BLaER1 (cell line): ENCODE results near the gene MAD1L1.

Experiments used
- H3K27ac ChIP-seq: shearing (Covaris generic); formaldehyde crosslinking; 2 replicates; pipeline ENCODE4 v1.8.1; 2022
- H3K27me3 ChIP-seq: shearing (Covaris generic); formaldehyde crosslinking; 2 replicates; pipeline ENCODE4 v1.8.1; 2022
- H3K36me3 ChIP-seq: shearing (Covaris generic); formaldehyde crosslinking; 2 replicates; pipeline ENCODE4 v1.8.1; 2022
- H3K4me1 ChIP-seq: shearing (Covaris generic); formaldehyde crosslinking; 2 replicates; pipeline ENCODE4 v1.8.1; 2022
- H3K4me2 ChIP-seq: shearing (Covaris generic); formaldehyde crosslinking; 2 replicates; pipeline ENCODE4 v1.8.1; 2022
- H3K4me3 ChIP-seq: shearing (Covaris generic); formaldehyde crosslinking; 2 replicates; pipeline ENCODE4 v1.8.1; 2022
- H3K9ac ChIP-seq: shearing (Covaris generic); formaldehyde crosslinking; 2 replicates; pipeline ENCODE4 v1.8.1; 2022
- H3K9me3 ChIP-seq: shearing (Covaris generic); formaldehyde crosslinking; 2 replicates; pipeline ENCODE4 v1.8.1; 2022
- H4K20me1 ChIP-seq: shearing (Covaris generic); formaldehyde crosslinking; 2 replicates; pipeline ENCODE4 v1.8.1; 2022
- Cebpa-rat ChIP-seq: shearing (Covaris generic); IDR thresholded peaks from 2 replicates; pipeline ENCODE4 v1.8.1; 2022

The MAD1L1 gene

GRCh38 chr7:1848911-1849311 lies 383.8 kb downstream of the MAD1L1 start:
- no peak for TF ChIP-seq Cebpa-rat
- H3K27me3 ChIP-seq: 0 out of 2 replicates have a peak, but pooled peaks cover 4% of the 10 kb centered on the region
- H3K4me2 ChIP-seq: peak overlapping the region; percentile 50
- H3K27ac ChIP-seq: no peak overlapping the region
- H3K4me1 ChIP-seq: peaks cover 93% of the 10 kb centered on the region
- H3K9ac ChIP-seq: no peak overlapping the region
- no peaks in the 10 kb centered on the region for H3K9me3 ChIP-seq
- no peak overlapping the region for H3K4me3 ChIP-seq
- peaks cover 59% of the 10 kb centered on the region for H3K36me3 ChIP-seq
- peaks cover 100% of the 10 kb centered on the region for H4K20me1 ChIP-seq

DNA sequence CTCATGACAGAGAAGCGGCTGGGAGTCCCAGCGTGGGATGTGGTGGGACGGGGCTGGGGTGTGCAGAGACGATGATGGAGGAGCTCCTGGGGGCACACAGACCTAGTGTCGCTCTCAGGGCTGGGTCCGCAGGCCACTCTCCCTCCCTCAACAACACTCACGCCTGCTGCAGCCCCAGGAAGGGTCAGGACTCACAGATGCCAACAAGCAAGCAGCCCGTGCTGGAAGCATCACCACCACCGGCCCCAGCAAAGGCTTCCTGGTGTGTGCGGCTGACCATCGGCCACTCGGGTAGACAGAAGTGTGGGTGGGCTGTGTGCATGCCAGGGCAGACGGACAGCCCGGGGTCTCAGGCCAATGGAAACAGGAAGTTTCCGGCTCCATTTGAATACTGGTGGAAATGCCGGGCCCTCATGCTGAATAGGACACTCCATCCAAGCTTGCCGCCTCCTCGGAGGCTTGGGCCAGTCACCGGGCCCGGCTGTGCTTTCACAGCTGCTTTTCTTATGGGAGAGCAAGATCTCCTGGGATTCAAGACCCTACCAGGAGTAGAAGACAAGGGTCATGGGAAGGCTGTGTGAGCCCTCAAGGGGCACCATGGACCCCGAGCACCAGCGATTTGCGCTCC lies 384.6 kb downstream of the MAD1L1 start:
- peaks cover 93% of the 10 kb centered on the region for H3K4me1 ChIP-seq
- H3K4me2 ChIP-seq: peak overlapping the region; percentile 50
- 0 out of 2 replicates have a peak, but pooled peaks cover 4% of the 10 kb centered on the region for H3K27me3 ChIP-seq
- no peak overlapping the region for H3K4me3 ChIP-seq
- no peak for TF ChIP-seq Cebpa-rat
- H3K27ac ChIP-seq: no peak overlapping the region
- no peaks in the 10 kb centered on the region for H3K9me3 ChIP-seq
- no peak overlapping the region for H3K9ac ChIP-seq
- peaks cover 57% of the 10 kb centered on the region for H3K36me3 ChIP-seq
- H4K20me1 ChIP-seq: peaks cover 100% of the 10 kb centered on the region

DNA sequence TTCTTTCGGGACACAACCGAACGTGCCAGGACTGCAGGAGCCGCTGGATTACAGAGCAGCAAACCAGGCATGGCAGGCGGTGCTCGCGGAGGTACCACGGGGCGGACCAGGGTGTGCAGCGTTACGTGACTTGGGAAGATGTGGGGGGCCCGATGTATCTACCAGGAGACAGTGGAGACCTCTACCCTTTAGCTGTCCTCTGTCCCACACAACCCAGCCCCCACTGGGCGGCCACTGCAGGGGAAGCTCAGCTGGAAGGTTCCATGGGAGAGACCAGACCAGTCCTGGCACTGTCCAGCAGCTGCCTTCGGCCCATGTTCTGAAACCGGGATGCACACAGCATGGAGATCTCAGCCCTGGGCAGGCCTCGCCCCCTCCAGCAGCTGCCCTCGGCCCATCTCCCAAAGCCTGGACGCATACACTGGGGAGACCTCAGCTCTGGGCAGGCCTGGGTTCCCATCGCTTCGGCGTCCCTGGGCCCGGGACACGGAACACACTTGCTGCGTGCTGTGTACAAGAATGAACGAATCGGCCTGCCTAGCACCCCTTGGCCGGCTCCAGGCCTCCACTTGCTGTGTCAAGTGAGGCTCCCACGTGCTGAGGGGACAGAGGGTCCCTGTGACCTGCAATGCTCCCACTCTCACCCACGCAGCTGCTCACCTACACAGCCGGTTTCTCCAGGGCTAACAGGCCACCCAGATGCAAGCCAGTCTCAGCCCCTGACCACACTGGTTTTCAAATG lies 385.3 kb downstream of the MAD1L1 start:
- H3K36me3 ChIP-seq: peaks cover 53% of the 10 kb centered on the region
- 0 out of 2 replicates have a peak, but pooled peaks cover under 1% of the 10 kb centered on the region for H3K27me3 ChIP-seq

GRCh38 chr7:1846331-1847065 lies 386.2 kb downstream of the MAD1L1 start:
- H3K9ac ChIP-seq: no peak overlapping the region
- H3K4me1 ChIP-seq: peaks cover 98% of the 10 kb centered on the region
- no peak overlapping the region for H3K27ac ChIP-seq

More for the DNA sequence above, 385.3 kb downstream of the MAD1L1 start:
- no peak overlapping the region for H3K4me3 ChIP-seq
- H3K9me3 ChIP-seq: no peaks in the 10 kb centered on the region
- H3K27ac ChIP-seq: no peak overlapping the region
- H3K4me1 ChIP-seq: peaks cover 94% of the 10 kb centered on the region
- TF ChIP-seq Cebpa-rat: no peak
- no peak overlapping the region; the same call in 1 of the 2 replicates for H3K4me2 ChIP-seq
- peaks cover 100% of the 10 kb centered on the region for H4K20me1 ChIP-seq
- no peak overlapping the region for H3K9ac ChIP-seq

GRCh38 chr7:1845536-1846311 lies 387.0 kb downstream of the MAD1L1 start:
- H3K4me1 ChIP-seq: peaks cover 93% of the 10 kb centered on the region
- peaks cover 100% of the 10 kb centered on the region for H4K20me1 ChIP-seq
- no peak overlapping the region for H3K27ac ChIP-seq
- no peaks in the 10 kb centered on the region for H3K9me3 ChIP-seq
- peaks cover 40% of the 10 kb centered on the region for H3K36me3 ChIP-seq
- H3K4me3 ChIP-seq: no peak overlapping the region
- TF ChIP-seq Cebpa-rat: no peak
- no peaks in the 10 kb centered on the region for H3K27me3 ChIP-seq
- H3K4me2 ChIP-seq: peak overlapping the region; percentile 91
- H3K9ac ChIP-seq: no peak overlapping the region

More at GRCh38 chr7:1846331-1847065, 386.2 kb downstream of the MAD1L1 start:
- TF ChIP-seq Cebpa-rat: no peak
- peaks cover 100% of the 10 kb centered on the region for H4K20me1 ChIP-seq
- no peaks in the 10 kb centered on the region for H3K27me3 ChIP-seq
- no peak overlapping the region for H3K4me3 ChIP-seq
- no peaks in the 10 kb centered on the region for H3K9me3 ChIP-seq
- H3K36me3 ChIP-seq: peaks cover 44% of the 10 kb centered on the region
- peak overlapping the region; percentile 91 for H3K4me2 ChIP-seq

DNA sequence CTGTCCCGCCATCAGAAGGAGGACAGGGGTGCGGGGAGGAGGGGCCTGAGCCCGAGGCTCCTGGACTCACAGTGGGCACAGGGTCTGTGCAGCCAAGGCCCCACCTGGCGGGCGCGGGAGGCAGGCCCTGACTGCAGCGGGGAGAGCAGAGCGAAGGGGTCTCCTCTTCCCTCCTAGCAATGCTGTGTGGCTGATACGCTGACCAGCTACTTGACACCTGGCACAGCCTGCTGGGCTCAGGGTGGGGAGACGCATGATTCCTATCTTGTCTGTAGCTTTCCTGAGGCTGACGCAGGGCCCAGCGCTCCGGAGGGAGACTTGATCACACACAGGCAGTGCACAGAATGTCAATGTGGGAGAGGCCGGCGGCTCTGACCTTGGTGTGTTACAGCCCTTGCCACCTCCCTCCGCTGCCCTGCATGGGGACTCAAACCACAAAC lies 387.8 kb downstream of the MAD1L1 start:
- Histone ChIP-seq H3K36me3 (peaks cover 40% of the 10 kb centered on the region), H3K27ac (no peak overlapping the region), H3K9ac (no peak overlapping the region), H4K20me1 (peaks cover 99% of the 10 kb centered on the region), H3K27me3 (no peaks in the 10 kb centered on the region), H3K4me3 (no peak overlapping the region), H3K4me1 (peaks cover 86% of the 10 kb centered on the region), H3K9me3 (no peaks in the 10 kb centered on the region), H3K4me2 (peak overlapping the region; percentile 91)
- TF ChIP-seq Cebpa-rat: no peak

- Histone ChIP-seq H3K9me3 (no peaks in the 10 kb centered on the region), H3K4me3 (peak overlapping the region; percentile 34), H3K4me2 (peak overlapping the region; percentile 91), H3K36me3 (peaks cover 35% of the 10 kb centered on the region), H3K9ac (no peak overlapping the region), H4K20me1 (peaks cover 99% of the 10 kb centered on the region), H3K27me3 (no peaks in the 10 kb centered on the region), H3K27ac (peak overlapping the region; percentile 66; the same call in 1 of the 2 replicates), H3K4me1 (peaks cover 84% of the 10 kb centered on the region)
- no peak for TF ChIP-seq Cebpa-rat
Measured at GRCh38 chr7:1844336-1844950, 388.3 kb downstream of the MAD1L1 start.

GRCh38 chr7:1843921-1844335 lies 388.8 kb downstream of the MAD1L1 start:
- Histone ChIP-seq H4K20me1 (peaks cover 99% of the 10 kb centered on the region), H3K27ac (peak overlapping the region; percentile 66), H3K36me3 (peaks cover 32% of the 10 kb centered on the region), H3K4me2 (peak overlapping the region; percentile 91), H3K9me3 (no peaks in the 10 kb centered on the region), H3K9ac (peak overlapping the region; percentile 60; the same call in 1 of the 2 replicates), H3K4me1 (peaks cover 84% of the 10 kb centered on the region), H3K4me3 (peak overlapping the region; percentile 34), H3K27me3 (no peaks in the 10 kb centered on the region)
- 0 out of 2 replicates have a peak, but pooled peaks have one; percentile 13 for TF ChIP-seq Cebpa-rat
